ENCODE data around the gene CCN6.

CCN6 gene

DNA sequence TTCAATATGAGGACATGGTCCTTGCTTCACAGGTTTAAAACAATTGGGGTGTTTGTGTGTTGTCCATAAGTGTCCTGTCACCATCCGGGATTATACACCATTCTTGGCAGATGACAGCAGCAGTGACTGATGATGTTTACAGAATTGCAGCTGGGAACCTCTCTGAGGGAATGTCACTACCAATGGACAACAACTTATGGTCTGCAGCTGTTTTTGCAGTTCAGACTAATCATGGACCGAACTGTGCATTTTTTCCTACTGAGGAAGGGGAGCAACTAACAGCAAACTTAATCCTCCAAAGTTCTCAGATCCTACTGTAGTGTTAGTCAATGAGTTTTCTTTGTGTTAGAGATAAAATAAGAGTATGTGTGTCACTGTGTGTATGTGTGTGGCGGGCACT lies 59.5 kb downstream of the CCN6 start:
- no peak for DNase-seq (ENCODE audit: low read depth in 3 of 3, low spot score in 1 of 3)

GRCh38 chr6:112113918-112114317 lies 60.0 kb downstream of the CCN6 start:
- DNase-seq (ENCODE audit: low read depth in 3 of 3, low spot score in 1 of 3): no peak

GRCh38 chr6:112114577-112115223 lies 60.8 kb downstream of the CCN6 start:
- DNase-seq (ENCODE audit: low read depth in 3 of 3, low spot score in 1 of 3): no peak

- no peak for DNase-seq (ENCODE audit: low read depth in 3 of 3, low spot score in 1 of 3)
Measured at GRCh38 chr6:112116221-112116620, 62.3 kb downstream of the CCN6 start.

- no peak for DNase-seq (ENCODE audit: low read depth in 3 of 3, low spot score in 1 of 3)
Measured at GRCh38 chr6:112117554-112117953, 63.6 kb downstream of the CCN6 start.

- no peak for DNase-seq (ENCODE audit: low read depth in 3 of 3, low spot score in 1 of 3)
Measured at GRCh38 chr6:112118034-112118433, 64.1 kb downstream of the CCN6 start.
